ENCODE measurements around the gene ULBP1.
A peak's percentile ranks its signal among the peaks of the same experiment; 100 is the strongest.
"Not testable (repeated sequence)": the region's sequence is repeated elsewhere in the genome, so short reads cannot be mapped to it uniquely, and the experiment has no call there.

ULBP1 gene

GRCh38 chr6:149963462-149964307, at the start of gene ULBP1:
Gene ULBP1, plus strand, starts transcription at chr6:149963943. Its CDS starts 107 bp downstream, at chr6:149964050.
- DNase-seq (ENCODE audit: low read depth), result peak; percentile 92

GRCh38 chr6:149915970-149916865, 47.5 kb upstream of the ULBP1 start:
- no peak for DNase-seq (ENCODE audit: low read depth)

GRCh38 chr6:149917679-149918078, 46.1 kb upstream of the ULBP1 start:
- DNase-seq (ENCODE audit: low read depth), result no peak

- no peak for DNase-seq (ENCODE audit: low read depth)
Measured at GRCh38 chr6:149918151-149918905, 45.4 kb upstream of the ULBP1 start.

GRCh38 chr6:149919126-149919833, 44.5 kb upstream of the ULBP1 start:
- DNase-seq (ENCODE audit: low read depth), result not testable (repeated sequence)

GRCh38 chr6:149919834-149920225, 43.9 kb upstream of the ULBP1 start:
- DNase-seq (ENCODE audit: low read depth), result no peak

- DNase-seq (ENCODE audit: low read depth), result no peak
Measured at GRCh38 chr6:149921361-149921760, 42.4 kb upstream of the ULBP1 start.

- DNase-seq (ENCODE audit: low read depth), result not testable (repeated sequence)
Measured at GRCh38 chr6:149922091-149922490, 41.7 kb upstream of the ULBP1 start.

GRCh38 chr6:149922642-149923326, 41.0 kb upstream of the ULBP1 start, which contains the start of gene RAET1G:
Gene RAET1G, minus strand, starts transcription at chr6:149923121. Its CDS starts 111 bp downstream, at chr6:149923010.
- peak; percentile 96 for DNase-seq (ENCODE audit: low read depth)

GRCh38 chr6:149923327-149923986, 40.3 kb upstream of the ULBP1 start:
- DNase-seq (ENCODE audit: low read depth), result no peak

- no peak for DNase-seq (ENCODE audit: low read depth)
Measured at GRCh38 chr6:149924206-149924932, 39.4 kb upstream of the ULBP1 start.

- no peak for DNase-seq (ENCODE audit: low read depth)
Measured at GRCh38 chr6:149924933-149925252, 38.9 kb upstream of the ULBP1 start.

- peak; percentile 38 for DNase-seq (ENCODE audit: low read depth)
Measured at GRCh38 chr6:149925253-149925973, 38.3 kb upstream of the ULBP1 start.

- peak; percentile 80 for DNase-seq (ENCODE audit: low read depth)
Measured at GRCh38 chr6:149925974-149926777, 37.6 kb upstream of the ULBP1 start.

- DNase-seq (ENCODE audit: low read depth), result not testable (repeated sequence)
Measured at GRCh38 chr6:149927025-149927424, 36.7 kb upstream of the ULBP1 start.

- no peak for DNase-seq (ENCODE audit: low read depth)
Measured at GRCh38 chr6:149929422-149929821, 34.3 kb upstream of the ULBP1 start.

GRCh38 chr6:149931501-149931900, 32.2 kb upstream of the ULBP1 start:
- DNase-seq (ENCODE audit: low read depth), result no peak

GRCh38 chr6:149933036-149933435, 30.7 kb upstream of the ULBP1 start:
- no peak for DNase-seq (ENCODE audit: low read depth)
